HG03135 (cell line): ENCODE data around the gene NEMP2.
"Not testable (repeated sequence)": the region's sequence is repeated elsewhere in the genome, so short reads cannot be mapped to it uniquely, and the experiment has no call there.

Experiments
- ATAC-seq: cut with Tn5 transposase; IDR thresholded peaks from one replicate; pipeline ENCODE4 v1.9.1; 2021; ENCODE audit warnings: mild to moderate bottlenecking, moderate library complexity; ENCODE audit not compliant: unreplicated experiment

Gene NEMP2

DNA sequence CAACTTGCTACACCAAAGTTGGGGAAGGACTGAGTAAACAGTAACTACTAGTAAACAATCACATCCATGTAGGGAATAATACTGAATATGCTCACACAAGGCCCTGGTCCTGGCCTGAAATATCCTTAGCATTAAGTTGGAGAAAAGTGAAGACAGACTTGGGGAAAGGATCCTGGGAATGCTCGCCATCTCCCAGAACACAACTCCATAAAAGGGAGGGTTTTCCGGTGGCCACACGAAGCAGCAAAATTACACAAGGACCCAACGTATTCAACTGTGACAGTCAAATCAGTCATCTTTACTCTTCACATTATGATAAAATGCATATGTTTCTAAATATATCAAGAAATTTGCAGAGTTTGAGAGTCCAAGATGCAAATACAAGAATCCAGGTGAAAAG lies 7.3 kb downstream of the NEMP2 start:
- no peak for ATAC-seq

- no peak for ATAC-seq
Measured at GRCh38 chr2:190526105-190526750, 8.3 kb downstream of the NEMP2 start.

DNA sequence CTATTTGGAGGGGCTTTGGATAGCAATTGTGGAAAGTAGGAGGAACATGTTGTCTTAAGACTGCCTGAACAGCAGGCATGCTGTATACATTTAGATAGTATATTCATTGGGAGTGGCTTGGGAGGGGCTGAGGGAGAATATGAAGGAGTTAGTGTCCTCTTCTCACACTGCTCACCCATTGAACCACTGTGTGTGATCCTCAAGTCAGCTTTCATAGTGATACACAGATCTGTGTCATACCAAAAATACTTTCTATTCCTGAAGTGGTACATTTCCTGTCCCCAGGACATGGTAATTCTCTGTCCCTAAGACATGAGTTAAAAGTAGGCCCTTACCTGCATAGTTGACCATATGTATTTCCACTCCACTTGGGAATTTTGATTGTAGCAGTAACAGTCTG lies 9.6 kb downstream of the NEMP2 start:
- ATAC-seq = no peak

DNA sequence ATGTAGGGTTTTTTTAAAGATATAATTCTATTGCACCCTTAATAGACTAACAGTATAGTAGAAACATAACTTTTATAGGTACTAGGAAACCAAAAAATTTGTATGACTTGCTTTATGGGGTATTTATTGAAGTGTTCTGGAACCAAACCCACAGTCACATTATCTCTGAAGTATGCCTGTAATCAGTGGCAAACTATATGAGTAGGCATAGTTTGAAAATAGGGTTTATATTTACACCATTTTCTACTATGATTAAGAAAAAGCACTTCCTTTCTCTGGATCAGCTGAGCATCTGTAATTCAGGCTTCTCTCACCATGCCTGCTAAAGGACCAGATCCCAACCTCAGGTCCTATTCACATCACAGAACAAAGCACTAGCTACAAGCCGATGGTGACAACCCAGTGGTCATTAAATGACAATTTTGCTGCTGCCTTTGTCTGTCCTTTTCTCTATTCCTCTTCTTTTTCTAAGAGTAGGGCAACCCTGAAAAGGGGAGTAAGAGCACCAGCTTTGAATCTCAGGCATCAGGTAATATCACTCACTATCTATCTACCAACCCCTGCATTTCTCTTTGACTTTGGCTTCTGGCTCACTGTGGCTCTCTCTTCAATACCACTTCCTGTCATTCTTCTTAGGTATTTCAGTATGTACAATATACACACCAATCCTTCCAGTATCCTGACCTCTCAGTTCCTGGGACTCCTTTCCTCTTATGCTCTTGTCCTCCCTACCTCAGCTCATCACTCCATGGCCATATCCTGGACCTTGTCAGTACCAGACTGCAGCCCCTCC lies 14.4 kb downstream of the NEMP2 start:
- no peak for ATAC-seq

DNA sequence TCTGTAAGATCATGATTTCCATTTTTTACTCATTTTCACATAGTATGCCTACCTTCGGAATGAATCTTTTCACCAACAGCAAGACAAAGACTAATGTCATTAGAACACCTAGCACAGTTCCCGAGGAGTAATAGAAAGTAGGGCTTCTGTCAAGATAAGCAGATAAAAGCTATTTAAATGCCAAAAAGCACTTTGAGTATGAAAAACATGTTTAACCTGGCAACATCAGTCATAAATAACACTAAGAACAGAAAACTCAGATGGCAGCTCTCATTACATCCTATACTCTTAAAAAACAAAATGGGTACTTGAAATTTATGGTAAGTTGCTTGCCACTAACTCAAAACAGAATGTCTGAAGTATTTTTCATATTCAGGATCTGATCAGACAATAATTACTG lies 17.1 kb downstream of the NEMP2 start:
- ATAC-seq = no peak

DNA sequence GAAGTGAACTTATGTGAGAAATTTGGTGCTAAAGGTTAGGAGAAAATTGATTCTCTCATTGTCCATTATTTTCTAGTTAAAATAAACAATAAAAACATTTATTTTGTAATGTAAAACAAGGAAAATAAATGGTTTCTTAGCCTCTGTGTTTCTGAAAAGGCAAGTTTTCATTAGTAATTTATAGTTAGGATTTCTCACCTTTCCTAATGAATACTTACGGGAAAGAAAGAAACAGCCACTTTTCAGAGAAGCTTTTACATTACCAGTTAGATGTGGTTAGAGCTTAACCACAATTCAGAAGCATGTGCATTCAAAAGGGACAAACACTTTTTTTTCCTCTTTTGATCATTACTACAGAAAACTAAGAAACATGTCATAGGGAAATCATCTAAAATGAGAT lies 18.8 kb downstream of the NEMP2 start:
- ATAC-seq = no peak

- ATAC-seq = no peak
Measured at GRCh38 chr2:190514676-190515075, 19.8 kb downstream of the NEMP2 start.

DNA sequence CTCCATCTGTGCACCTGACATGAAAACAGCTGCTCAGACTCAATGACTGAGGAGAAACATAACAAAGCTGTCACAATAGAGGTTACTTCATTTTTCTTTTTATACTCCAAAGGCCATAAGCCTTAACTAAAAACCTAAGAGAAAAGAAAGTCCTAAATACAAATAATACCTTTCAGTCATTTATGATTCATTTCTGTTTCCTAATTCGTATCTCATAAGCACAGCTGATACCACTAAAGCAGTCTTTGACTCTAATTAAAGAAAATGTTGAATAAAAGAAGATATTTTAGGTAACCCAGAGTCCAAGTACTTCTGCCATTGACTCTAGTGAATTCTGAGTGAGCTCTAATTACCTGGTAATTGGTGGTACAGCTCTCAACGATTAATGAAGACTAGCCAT lies 20.6 kb downstream of the NEMP2 start:
- no peak for ATAC-seq

- ATAC-seq = no peak
Measured at GRCh38 chr2:190512539-190513095, 21.9 kb downstream of the NEMP2 start.

GRCh38 chr2:190511104-190511503 lies 23.4 kb downstream of the NEMP2 start:
- ATAC-seq = no peak

- not testable (repeated sequence) for ATAC-seq
Measured at GRCh38 chr2:190509895-190510294, 24.6 kb downstream of the NEMP2 start.

GRCh38 chr2:190507135-190507534 lies 27.4 kb downstream of the NEMP2 start:
- ATAC-seq = no peak

DNA sequence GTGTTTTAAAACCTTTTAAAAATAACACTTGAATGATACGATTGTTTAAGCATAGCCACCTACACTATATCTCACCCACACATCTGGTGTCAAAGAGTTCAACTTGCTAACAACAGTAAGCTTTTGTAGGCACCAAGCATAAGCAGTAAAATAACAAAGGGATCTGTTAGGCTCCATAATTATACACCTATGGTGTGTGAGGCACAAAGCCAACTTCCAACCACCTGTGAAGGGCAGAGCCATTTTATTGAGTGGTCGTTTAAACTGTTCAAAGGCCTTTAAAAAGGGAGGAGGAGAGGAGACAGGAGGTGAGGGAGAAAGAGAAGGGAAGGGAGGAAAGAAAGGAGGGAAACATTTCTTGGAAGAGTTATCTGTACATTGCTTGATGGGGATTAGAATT lies 27.9 kb downstream of the NEMP2 start:
- ATAC-seq = no peak

DNA sequence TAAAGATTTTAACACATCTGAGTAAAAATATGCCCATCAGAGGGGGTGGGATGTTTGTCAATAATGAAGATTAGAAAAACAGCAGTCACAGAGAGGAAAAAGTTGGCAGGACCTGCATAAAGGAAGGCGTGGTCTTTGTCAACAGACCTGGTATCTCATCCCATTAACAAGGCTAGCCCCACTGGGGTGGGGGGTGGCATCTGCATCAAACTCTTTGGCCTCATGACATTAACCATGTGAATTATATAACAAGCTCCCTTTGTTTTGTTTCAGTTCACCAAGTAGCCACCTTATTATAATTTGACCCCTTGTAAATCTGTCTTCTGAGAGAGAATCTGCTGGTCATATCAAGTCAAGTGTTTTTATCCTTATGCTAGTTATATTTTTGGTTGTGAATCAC lies 28.8 kb downstream of the NEMP2 start:
- ATAC-seq = no peak

DNA sequence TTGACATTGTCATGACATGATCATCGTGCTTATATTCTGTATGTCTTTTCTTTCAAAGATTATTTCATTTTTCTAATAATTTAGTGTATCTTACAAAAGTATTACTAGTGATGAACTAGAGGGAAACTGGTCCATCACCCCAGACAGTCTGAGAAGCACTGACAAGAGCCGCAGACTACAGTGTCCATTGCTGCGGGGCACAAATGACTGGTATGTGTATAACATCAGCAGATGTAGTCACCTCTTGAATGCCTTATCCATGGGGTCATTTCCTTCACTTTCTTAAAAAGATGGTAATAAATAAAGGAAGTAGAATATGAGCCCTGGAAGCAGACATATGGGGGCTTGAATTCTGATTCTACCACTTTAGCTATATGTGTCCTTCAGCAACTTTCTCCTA lies 29.6 kb downstream of the NEMP2 start:
- ATAC-seq = no peak

DNA sequence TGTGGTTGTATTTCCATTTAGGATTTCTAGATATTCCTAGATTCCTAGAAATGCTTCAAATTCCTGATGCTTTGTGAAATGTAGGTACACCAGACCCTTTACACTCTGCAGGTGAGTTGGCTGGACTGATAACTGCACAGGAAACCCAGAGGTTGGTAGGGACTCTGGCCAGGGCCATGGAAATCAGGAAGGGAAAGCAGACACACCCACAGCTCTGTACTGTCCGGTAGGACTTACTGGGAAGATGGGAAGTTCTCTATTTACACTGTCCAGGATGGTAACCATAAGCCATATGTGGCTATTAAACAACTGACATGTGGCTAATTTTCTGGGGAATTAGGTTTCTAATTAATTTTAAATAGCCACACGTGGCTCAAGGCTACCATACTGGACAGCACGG lies 31.4 kb downstream of the NEMP2 start:
- ATAC-seq = no peak

DNA sequence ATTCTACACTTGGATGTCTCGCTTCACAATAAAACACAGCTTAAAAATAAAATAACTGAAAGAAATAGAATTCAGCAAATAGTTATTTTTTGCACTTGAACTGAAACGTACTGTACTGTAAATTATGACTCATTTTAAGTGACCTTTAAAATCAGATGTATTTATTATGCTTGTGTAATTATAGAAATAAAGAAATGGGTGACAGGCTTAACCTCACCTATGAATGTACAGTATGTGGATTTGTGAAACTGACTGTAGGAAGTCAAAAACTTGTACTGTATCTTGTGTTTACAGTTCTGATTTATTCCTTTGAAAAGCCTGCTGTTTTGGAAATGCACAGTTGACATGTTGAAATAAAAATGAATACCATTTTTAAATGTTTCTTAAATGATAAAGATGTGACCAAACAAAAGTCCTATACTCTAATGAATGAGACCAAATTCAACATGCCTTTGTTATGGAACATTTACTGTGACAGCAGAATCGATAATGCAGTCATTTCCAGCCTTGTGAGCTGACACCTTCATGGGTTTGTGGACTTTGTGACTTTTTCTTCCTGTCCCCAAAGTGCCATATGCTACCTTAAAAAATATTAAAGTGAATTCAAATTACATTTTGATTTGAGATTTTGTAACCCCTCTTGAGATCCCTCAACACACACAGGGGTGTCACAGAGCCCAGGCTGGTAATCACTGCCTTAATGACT lies 32.7 kb downstream of the NEMP2 start:
- no peak for ATAC-seq

DNA sequence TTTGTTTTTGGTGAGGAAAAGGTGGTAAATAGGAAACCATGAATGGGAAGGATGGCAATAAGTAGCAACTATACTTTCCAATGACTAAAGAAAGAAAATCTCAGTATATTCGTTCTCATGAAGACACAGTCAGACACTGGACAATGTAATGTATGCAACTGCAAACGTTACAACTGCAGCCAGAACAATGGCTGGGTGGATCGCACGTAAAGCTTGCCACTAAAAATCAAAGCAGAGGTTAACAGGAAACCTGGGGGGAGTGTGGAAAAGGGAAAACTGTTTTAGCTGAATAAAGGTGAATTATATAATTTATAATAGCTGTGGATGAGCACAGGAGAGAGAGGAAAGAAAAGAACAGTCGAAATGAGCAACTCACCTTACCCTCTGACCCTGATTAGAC lies 33.3 kb downstream of the NEMP2 start:
- no peak for ATAC-seq

- no peak for ATAC-seq
Measured at GRCh38 chr2:190500054-190500502, 34.4 kb downstream of the NEMP2 start.

DNA sequence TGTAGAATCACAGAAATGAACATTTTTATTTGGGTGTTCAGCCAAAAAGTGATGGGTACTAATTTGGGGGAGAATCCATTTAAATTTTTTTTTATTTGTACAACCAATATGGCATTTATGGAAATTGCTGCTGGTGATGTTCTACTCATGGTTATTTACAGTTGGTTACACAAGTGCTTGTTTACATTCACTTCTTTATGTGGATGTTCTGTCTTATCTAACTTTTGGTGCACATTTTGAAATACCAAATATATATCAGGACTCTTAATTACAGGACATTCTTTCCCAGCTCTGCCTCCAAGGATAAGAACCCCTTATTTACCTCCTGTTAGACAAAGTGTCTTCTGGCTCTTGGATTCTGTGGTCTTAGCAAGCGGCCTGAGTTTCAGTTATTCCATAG lies 35.2 kb downstream of the NEMP2 start:
- no peak for ATAC-seq

DNA sequence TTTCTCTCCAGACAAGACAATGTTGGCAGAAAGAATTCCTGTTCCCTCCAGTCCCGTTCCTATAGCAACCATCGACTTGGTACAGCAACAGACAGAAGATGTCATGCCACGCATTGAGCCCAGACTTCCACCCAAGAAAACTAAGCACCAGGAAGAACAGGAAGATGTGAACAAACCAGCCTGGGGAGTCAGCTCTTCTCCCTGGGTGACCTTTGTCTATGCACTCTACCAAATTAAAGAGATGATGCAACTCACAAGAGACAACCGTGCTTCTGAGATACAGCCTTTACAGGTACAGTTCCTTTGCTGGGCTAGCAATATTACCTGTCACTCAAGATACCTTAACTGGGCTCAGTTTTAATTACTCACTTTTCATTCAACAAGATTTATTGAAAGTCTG lies 37.1 kb downstream of the NEMP2 start:
- no peak for ATAC-seq
